ENCODE results near the gene FUCA1.
A peak's percentile ranks its signal among the peaks of the same experiment; 100 is the strongest.

FUCA1 gene

GRCh38 chr1:23869051-23869450 is 961 bp upstream of the FUCA1 start:
- ATAC-seq, result no peak
- TF ChIP-seq CSRNP3 (CRISPR knock-in tag; IDR thresholded peaks at IDR 0.05) (no peak), ZFP30 (CRISPR knock-in tag; IDR thresholded peaks at IDR 0.05) (no peak), GLIS3 (CRISPR knock-in tag; IDR thresholded peaks at IDR 0.05) (no peak), CREB5 (CRISPR knock-in tag; IDR thresholded peaks at IDR 0.05; ENCODE audit: low read depth) (no peak), ZNF70 (CRISPR knock-in tag; IDR thresholded peaks at IDR 0.05) (no peak), TCF4 (CRISPR knock-in tag; IDR thresholded peaks at IDR 0.05; ENCODE audit: borderline replicate concordance) (no peak), ZC3H10 (CRISPR knock-in tag; IDR thresholded peaks at IDR 0.05) (no peak), CSDC2 (CRISPR knock-in tag; IDR thresholded peaks at IDR 0.05) (no peak), ZNF8 (CRISPR knock-in tag; IDR thresholded peaks at IDR 0.05) (no peak), PATZ1 (CRISPR knock-in tag; IDR thresholded peaks at IDR 0.05; ENCODE audit: borderline replicate concordance) (no peak), RARB (CRISPR knock-in tag; IDR thresholded peaks at IDR 0.05) (no peak), SNAI2 (CRISPR knock-in tag; IDR thresholded peaks at IDR 0.05) (no peak), PPARA (CRISPR knock-in tag; IDR thresholded peaks at IDR 0.05; ENCODE audit: borderline replicate concordance) (no peak), ZFP3 (CRISPR knock-in tag; IDR thresholded peaks at IDR 0.05) (no peak), POU6F1 (CRISPR knock-in tag; IDR thresholded peaks at IDR 0.05; ENCODE audit: borderline replicate concordance, low read depth) (no peak), ISL1 (CRISPR knock-in tag; IDR thresholded peaks at IDR 0.05) (no peak), OSR1 (CRISPR knock-in tag; IDR thresholded peaks at IDR 0.05) (no peak), TSHZ2 (CRISPR knock-in tag; IDR thresholded peaks at IDR 0.05) (no peak), TOX (CRISPR knock-in tag; IDR thresholded peaks at IDR 0.05; ENCODE audit: borderline replicate concordance) (no peak), ZNF565 (CRISPR knock-in tag; conservative IDR thresholded peaks at IDR 0.05; ENCODE audit: low read depth) (no peak)

- TF ChIP-seq ARNTL (CRISPR knock-in tag; IDR thresholded peaks at IDR 0.05; ENCODE audit: borderline replicate concordance, low read depth) (no peak), CSDC2 (CRISPR knock-in tag; IDR thresholded peaks at IDR 0.05) (no peak), CSRNP3 (CRISPR knock-in tag; IDR thresholded peaks at IDR 0.05) (no peak), ZFP3 (CRISPR knock-in tag; IDR thresholded peaks at IDR 0.05) (no peak), TSHZ2 (CRISPR knock-in tag; IDR thresholded peaks at IDR 0.05) (no peak), BACH2 (CRISPR knock-in tag; IDR thresholded peaks at IDR 0.05; ENCODE audit: borderline replicate concordance) (no peak), ZFP30 (CRISPR knock-in tag; IDR thresholded peaks at IDR 0.05) (no peak), TCF4 (CRISPR knock-in tag; IDR thresholded peaks at IDR 0.05; ENCODE audit: borderline replicate concordance) (no peak)
- peak; percentile 37 for ATAC-seq
Observed at GRCh38 chr1:23868557-23869016, 497 bp upstream of the FUCA1 start.
